ELF-1 (cell line): ENCODE data around the gene ADGRA1.

Source experiments
- DNase-seq: peaks from one replicate; pipeline ENCODE4 v3.0.0-alpha.2; 2016; ENCODE audit warnings: low read depth, low spot score

Gene ADGRA1

GRCh38 chr10:133177380-133178157 lies 89.8 kb downstream of the ADGRA1 start:
- DNase-seq = no peak

GRCh38 chr10:133178357-133179127 lies 90.8 kb downstream of the ADGRA1 start:
- DNase-seq = no peak

GRCh38 chr10:133179128-133179520 lies 91.4 kb downstream of the ADGRA1 start:
- no peak for DNase-seq

- DNase-seq = peak; percentile 26
These were observed 91.9 kb downstream of the ADGRA1 start for GRCh38 chr10:133179651-133180050.

GRCh38 chr10:133180192-133180964 lies 92.7 kb downstream of the ADGRA1 start:
- no peak for DNase-seq

GRCh38 chr10:133180965-133181639 lies 93.4 kb downstream of the ADGRA1 start:
- DNase-seq = no peak
